Heart left ventricle (tissue), 13 donors: ENCODE measurements around the gene C2CD4C.
"Not testable (repeated sequence)": the region's sequence is repeated elsewhere in the genome, so short reads cannot be mapped to it uniquely, and the experiment has no call there.

ENCODE experiments used
- POLR2A ChIP-seq, 2 donors: fragments of 450-650 bp; IDR thresholded peaks; one replicate each; pipeline ENCODE4 v1.6.1; 2017; ENCODE audit warnings: antibody characterized with exemption in 2 of 2, mild to moderate bottlenecking in 2 of 2, moderate library complexity in 2 of 2
- TF ChIP-seq, protein P1 (sequence below), 12 donors: fragments of 200-600 bp; sonication (generic) in 4 of 12; IDR thresholded peaks; one replicate each; pipeline versions ENCODE4 v1.5.0 to v1.8.0; 2018 to 2022; ENCODE audit warnings: antibody characterized with exemption in 12 of 12, mild to moderate bottlenecking in 5 of 12
- donor health status: ischemic (EF 13 %, LVEDD 7.1; RV severe dilation, severe dysfunction).
- donor health status: DM: no; HTN: yes; CAD: no.
- donor health status: DM: no; HTN: no; CAD: no.
- donor health status: ischemic (EF 25% LVEDD 6.9; RV normal size, moderate dysfunction).
- donor health status: ischemic (EF 25% LVEDD 5.7; RV mildly dilated, moderate dysfunction).
- donor health status: ischemic (EF 35%, LVEDD 5.7; RV mildly dilated, moderate dysfunction).
- donor health status: nonischemic (EF 11% LVEDD 7.7; RV severe dilation, severe dysfunction).
- donor health status: DM: yes; HTN: yes; CAD: no.
- donor health status: PGD.
- donor health status: ischemic (EF 29% LVEDD 5.4; RV normal size, mild dysfunction).
- donor health status: nonischemic (EF 23%, LVEDD 6.1; RV moderate dilation, normal function).

GRCh38 chr19:394857-395256, 14.1 kb downstream of the C2CD4C start:
- TF ChIP-seq, protein P1, sequence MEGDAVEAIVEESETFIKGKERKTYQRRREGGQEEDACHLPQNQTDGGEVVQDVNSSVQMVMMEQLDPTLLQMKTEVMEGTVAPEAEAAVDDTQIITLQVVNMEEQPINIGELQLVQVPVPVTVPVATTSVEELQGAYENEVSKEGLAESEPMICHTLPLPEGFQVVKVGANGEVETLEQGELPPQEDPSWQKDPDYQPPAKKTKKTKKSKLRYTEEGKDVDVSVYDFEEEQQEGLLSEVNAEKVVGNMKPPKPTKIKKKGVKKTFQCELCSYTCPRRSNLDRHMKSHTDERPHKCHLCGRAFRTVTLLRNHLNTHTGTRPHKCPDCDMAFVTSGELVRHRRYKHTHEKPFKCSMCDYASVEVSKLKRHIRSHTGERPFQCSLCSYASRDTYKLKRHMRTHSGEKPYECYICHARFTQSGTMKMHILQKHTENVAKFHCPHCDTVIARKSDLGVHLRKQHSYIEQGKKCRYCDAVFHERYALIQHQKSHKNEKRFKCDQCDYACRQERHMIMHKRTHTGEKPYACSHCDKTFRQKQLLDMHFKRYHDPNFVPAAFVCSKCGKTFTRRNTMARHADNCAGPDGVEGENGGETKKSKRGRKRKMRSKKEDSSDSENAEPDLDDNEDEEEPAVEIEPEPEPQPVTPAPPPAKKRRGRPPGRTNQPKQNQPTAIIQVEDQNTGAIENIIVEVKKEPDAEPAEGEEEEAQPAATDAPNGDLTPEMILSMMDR (IDR thresholded peaks at IDR 0.05): not testable (repeated sequence)
- TF ChIP-seq POLR2A (IDR thresholded peaks at IDR 0.05): not testable (repeated sequence)
